ENCODE data around the gene CNIH4.
"Not testable (repeated sequence)": the region's sequence is repeated elsewhere in the genome, so short reads cannot be mapped to it uniquely, and the experiment has no call there.

CNIH4 gene

DNA sequence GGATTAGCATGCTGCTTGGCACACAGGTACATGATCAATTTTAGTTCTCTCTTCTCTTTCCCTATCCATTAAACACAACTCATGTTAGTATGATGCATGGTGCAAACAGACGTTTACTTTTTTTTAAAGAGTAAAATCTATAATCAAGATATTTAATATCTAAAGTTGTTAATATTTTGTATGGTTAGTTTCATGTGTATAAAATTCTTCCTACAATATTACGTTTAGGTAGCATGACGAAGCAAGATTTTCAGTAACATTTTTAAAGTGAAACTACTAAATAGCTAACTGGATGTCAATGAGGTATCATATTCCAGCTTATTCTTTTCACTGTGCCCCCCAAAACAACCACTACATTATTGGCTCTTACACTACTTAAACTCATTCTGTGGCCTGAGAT lies 36.6 kb downstream of the CNIH4 start:
- DNase-seq (ENCODE audit: extremely low read depth in 1 of 2, low read depth in 1 of 2) = no peak

DNA sequence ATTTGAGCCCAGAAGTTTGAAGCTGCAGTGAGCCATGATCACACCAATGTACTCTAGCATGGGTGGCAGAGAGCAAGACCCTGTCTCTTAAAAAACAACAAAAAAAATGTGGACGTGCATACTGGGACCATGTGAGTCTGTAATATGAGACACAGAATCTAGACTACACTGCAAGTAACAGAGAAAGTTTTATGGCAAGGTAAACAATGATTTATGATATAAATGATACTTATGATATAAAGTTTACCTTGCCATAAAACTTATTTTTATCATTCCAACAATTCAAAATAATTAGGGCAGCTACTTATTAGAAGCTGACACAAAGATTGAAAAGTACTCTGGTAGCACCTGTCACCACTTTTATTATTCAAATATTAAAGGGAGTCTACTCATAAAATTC lies 43.2 kb downstream of the CNIH4 start:
- DNase-seq (ENCODE audit: extremely low read depth in 1 of 2, low read depth in 1 of 2) = no peak

DNA sequence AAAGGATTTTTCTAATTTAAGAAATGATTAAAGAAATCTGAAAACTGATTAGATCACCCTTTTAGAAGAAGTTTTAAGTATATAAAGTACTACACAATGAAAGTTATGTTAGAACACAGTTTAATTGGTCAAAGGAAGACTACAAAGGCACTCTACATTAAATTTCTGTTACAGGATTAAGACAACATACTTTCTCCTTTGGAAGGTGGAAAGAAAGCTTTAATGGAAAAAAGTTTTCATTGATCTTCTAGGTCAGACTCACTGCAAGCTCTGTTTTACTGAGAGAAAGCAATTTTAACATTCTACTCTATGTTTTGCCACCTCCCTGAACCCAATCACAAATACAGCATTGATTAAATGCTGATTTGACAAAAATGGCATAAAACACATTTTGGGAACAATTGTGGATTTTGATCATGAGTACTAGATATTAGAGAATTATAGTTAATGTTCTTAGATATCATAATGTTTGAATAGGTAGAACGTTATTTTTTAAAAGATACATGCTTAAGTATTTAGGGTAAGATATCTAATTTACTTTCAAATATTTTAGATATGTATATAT lies 45.9 kb downstream of the CNIH4 start:
- DNase-seq (ENCODE audit: extremely low read depth in 1 of 2, low read depth in 1 of 2) = no peak

DNA sequence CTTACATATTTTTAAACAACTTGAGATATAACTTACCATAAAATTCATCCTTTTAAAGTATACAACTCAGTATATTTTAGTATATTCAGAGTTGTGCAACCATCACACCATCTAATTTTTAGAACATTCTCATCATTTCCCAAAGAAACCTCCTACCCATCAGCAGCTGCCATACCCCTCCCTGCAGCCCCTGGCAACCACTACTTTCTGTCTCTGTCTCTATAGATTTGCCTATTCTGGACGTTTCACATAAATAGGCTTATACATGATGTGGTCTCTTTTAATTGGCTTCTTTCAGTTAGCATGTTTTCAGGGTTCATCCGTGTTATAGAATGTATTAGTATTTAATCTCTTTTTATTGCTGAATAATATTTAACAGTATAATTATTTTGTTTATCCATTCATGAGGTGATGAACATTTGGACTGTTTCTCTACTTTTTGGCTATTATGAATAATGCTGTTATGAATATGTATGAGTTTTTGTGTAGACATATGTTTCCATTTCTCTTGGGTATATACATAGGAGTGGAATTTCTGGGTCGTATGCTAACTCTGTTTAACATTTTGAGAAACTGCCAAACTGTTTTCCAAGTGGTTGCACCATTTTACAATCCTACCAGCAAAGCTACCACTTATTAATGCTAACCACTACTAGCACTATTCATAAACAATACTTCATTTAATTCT lies 48.4 kb downstream of the CNIH4 start:
- DNase-seq (ENCODE audit: extremely low read depth in 1 of 2, low read depth in 1 of 2) = no peak

DNA sequence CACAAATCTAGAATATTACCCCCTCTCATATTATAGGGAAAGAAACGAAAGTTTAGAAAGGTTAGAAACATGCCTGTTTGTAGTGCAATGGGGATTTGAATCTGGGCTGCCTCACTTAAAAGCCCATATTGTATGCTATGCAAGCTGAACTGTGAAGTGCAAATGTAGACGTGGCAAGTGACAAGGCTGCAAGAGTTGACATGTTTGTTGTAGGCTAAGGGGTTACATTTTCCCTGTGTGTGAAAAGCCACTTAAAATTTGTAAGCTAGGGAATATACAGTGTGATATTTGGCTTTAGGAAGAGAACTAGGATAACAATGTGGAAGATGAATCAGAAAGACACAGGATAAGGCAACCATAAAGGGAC lies 48.9 kb downstream of the CNIH4 start:
- no peak for DNase-seq (ENCODE audit: extremely low read depth in 1 of 2, low read depth in 1 of 2)

DNA sequence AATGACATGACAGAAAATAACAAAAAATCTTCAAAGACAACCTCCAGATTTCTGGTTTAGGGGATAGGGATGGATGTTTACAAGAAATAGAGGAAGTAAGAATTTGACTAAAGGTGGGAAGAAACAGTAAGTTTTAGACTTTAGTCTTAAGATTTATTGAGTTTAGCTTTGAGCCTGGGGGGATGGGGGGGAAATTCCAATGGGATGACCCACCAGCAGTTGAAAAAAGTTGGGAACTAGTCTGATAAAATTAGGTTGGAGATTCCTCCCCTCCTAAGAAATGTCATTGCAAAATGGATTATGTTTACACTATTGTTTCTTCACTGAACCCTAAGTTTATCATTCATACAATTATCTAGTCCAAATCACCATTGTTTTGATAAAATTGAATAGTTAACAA lies 49.5 kb downstream of the CNIH4 start:
- DNase-seq (ENCODE audit: extremely low read depth in 1 of 2, low read depth in 1 of 2) = no peak

DNA sequence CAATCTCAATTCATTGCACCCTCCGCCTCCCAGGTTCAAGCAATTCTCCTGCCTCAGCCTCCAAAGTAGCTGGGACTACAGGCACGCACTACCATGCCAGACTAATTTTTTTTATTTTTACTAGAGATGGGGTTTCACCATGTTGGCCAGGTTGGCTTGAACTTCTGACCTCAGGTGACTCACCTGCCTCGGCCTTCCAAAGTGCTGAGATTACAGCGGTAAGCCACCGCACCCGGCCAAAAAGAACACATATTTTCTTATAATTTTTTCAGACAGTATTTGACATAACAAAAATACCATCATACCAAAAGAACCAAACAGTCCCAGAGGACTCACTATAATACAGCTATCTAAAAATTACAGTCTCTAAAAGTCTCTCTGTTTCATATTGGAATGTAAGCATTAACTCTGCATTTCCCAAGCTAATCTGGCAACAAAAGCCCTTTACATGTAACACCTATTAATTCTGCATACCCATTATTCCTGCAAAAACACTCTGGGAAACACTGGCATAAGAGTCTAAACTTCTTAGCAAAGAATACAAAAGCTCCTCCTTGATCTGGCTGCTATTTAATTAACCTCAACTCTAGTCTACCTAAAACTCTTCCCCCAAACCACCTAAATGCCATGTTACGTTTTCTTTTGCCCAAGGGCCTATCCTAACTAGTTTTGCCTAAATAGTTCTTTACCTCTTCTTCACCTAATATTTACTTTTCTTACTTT lies 51.1 kb downstream of the CNIH4 start:
- no peak for DNase-seq (ENCODE audit: extremely low read depth in 1 of 2, low read depth in 1 of 2)

DNA sequence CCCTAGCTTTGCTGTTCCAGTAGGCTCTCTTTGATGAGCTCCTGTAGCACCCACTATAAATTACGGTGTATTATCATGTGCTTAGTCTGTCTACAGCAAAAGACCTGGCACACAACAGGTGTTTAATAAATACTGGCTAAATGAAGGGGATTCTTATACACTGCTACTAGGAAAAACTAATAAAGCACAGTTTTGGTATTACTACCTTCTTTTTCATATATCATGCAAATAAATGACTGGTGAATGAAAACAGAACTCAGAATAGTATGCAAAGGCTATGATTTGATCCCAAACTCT lies 51.6 kb downstream of the CNIH4 start:
- DNase-seq (ENCODE audit: extremely low read depth in 1 of 2, low read depth in 1 of 2) = no peak

DNA sequence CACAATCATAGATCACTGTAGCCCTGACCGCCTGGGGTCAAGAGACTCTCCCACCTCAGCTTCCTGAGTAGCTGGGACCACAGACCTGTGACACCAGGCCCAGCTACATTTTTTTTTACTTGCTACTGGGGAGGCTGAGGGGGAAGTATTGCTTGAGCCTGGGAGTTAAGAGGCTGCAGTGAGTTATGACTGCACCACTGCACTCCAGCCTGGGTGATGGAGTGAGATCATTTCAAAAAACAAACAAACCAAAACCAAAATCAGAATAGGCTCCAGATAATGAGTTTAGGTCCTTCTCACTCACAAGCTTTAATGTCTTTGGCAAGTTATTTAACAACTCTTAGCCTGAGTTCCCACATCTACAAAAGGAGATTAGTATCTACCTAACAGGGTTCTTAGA lies 55.1 kb downstream of the CNIH4 start:
- DNase-seq (ENCODE audit: extremely low read depth in 1 of 2, low read depth in 1 of 2) = no peak

DNA sequence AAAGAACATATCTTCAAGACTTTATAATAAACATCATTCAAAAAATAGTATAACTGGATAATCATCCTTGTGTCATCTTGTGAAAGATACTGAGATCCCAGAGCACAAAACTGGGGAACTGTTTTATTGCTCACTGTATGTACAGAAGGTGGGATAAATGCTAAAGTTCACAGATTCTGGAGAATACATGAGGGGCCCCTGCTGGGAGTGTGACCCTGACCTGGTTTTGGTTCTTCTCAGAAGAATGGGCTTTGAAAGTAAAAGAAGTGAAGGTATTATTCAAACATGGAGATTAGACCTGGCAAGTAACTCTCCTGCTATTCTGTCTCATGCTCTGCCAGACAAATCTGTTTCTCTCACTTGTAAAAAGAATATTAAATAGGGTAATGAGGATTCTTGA lies 63.4 kb downstream of the CNIH4 start:
- DNase-seq (ENCODE audit: extremely low read depth in 1 of 2, low read depth in 1 of 2) = no peak

DNA sequence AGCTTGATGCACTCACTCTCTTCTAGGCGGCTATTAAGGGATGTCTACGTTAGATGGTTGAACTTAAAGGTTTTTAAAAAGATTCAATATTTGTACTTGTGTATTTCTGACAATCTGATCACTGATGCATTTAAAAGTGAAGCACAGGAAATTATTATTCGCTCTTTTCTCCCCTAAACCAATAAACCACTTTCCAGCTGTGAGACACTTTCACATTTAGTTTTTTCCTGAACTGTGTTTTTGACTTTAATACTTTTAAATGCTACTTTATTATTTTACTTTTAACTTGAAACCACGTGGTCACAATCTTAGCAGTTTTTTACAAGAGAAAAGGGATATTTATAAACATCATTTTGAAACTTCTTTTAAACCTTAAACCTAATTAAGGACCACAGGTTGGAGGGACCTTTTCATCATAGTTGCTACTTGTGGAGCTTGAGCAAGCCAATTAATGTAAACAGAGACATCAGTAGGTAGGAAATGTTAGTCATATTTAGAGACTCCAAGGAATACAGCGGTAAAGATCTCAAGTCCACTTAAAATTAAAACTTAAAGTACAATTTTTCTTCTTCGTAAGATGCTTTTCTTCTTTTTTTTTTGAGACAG lies 68.7 kb downstream of the CNIH4 start:
- DNase-seq (ENCODE audit: extremely low read depth in 1 of 2, low read depth in 1 of 2) = no peak

DNA sequence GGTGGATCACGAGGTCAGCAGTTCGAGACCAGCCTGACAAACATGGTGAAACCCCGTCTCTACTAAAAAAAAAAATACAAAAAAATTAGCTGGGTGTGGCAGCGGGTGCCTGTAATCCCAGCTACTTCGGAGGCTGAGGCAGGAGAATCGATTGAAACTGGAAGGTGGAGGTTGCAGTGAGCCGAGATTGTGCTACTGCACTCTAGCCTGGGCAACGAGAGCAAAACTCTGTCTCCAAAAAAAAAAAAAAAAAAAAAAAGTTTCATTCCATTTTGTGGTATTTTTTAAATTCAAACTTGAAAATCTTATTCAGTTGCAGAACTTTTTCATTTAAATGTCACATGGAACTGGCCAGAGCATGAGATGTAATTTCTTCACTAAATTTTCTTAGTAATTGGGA lies 70.2 kb downstream of the CNIH4 start:
- not testable (repeated sequence) for DNase-seq (ENCODE audit: extremely low read depth in 1 of 2, low read depth in 1 of 2)

DNA sequence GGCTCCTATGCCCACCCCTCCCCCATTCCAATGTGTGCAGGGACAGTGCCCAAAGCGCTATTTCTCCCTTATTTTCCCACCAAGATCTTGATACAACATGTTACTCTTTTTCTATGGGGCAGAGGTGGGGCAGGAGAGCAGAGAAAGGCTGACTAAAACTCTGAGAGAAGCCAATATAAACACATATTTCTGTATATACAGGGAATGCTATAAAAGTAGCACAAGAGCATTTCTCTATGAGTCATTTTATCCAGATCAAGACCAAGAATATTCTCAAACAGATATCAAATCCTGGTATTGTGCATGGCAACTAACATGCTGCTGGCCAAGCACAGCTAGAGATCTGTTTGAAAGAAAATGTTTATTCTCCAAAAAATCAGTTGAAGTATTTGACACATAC lies 70.7 kb downstream of the CNIH4 start:
- no peak for DNase-seq (ENCODE audit: extremely low read depth in 1 of 2, low read depth in 1 of 2)

DNA sequence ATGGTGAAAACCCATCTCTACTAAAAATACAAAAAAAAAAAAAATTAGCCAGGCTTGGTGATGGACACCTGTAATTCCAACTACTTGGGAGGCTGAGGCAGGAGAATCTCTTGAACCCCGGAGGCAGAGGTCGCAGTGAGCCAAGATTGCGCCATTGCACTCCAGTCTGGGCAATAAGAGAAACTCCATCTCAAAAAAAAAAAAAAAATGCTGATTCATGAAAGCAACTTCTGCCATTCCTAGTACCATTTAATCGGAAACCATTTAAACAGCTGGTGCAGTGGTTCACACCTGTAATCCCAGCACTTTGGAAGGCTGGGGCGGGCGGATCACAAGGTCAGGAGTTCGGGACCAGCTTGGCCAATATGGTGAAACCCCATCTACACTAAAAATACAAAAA lies 72.0 kb downstream of the CNIH4 start:
- DNase-seq (ENCODE audit: extremely low read depth in 1 of 2, low read depth in 1 of 2) = not testable (repeated sequence)
